SK-N-SH (cell line): ENCODE measurements around the gene NEAT1. TPM values are rescaled to one million over a fixed set of nuclear protein-coding genes. Genes with fewer than 3 reads are reported as not detected.

ENCODE experiments used
- CTCF ChIA-PET: fragments of 300-600, 350-600 bp; formaldehyde crosslinking; extraction: SDS; loops from one replicate; lab custom pipeline; 2021; lab: Yijun Ruan, JAX
- POLR2A ChIA-PET: fragments of 350-600 bp; sonication (Branson Sonifier 250); formaldehyde crosslinking; extraction: SDS; loops from one replicate; lab custom pipeline; 2020; ENCODE audit warnings: antibody characterized with exemption, inconsistent platforms; lab: Yijun Ruan, JAX
- DNase-seq: peaks from one replicate; pipeline ENCODE4 v3.0.0; 2012
- H2AFZ ChIP-seq: fragments of 200-600 bp; sonication (generic); 2 replicates; pipeline ENCODE4 v1.8.1; 2016; ENCODE audit warnings: antibody characterized with exemption, mild to moderate bottlenecking, low read depth
- H3F3A ChIP-seq: fragments of 200-600 bp; sonication (generic); replicated peaks from 2 replicates; pipeline ENCODE3; 2016; ENCODE audit warnings: antibody characterized with exemption, mild to moderate bottlenecking; ENCODE audit not compliant: insufficient read depth
- H3K27ac ChIP-seq, 2 experiments: fragments of 200-500 bp in 1 of 2; fragments of 200-600 bp in 1 of 2; sonication (Bioruptor generic) in 1 of 2; sonication (generic), shearing (Covaris generic) in 1 of 2; 2 replicates each; pipeline versions ENCODE4 v1.5.1 to v1.6.1; 2014 to 2016; ENCODE audit warnings: low read depth in 2 of 2, inconsistent platforms in 1 of 2, low read length in 1 of 2, mild to moderate bottlenecking in 1 of 2, mixed read lengths in 1 of 2
- H3K27me3 ChIP-seq: fragments of 200-600 bp; sonication (generic), shearing (Covaris generic); 2 replicates; pipeline ENCODE4 v1.6.1; 2016; ENCODE audit warnings: mixed run types; ENCODE audit not compliant: insufficient read depth
- H3K36me3 ChIP-seq, 2 experiments: fragments of 200-500 bp in 1 of 2; fragments of 200-600 bp in 1 of 2; sonication (Bioruptor generic) in 1 of 2; sonication (generic) in 1 of 2; replicated peaks in 1 of 2; 2 replicates each; pipeline versions ENCODE3 to v1.5.1; 2014 to 2016; ENCODE audit warnings: low read length in 1 of 2, mild to moderate bottlenecking in 1 of 2; ENCODE audit not compliant: insufficient read depth in 2 of 2, control insufficient read depth in 1 of 2
- H3K4me1 ChIP-seq, 2 experiments: fragments of 200-500 bp in 1 of 2; fragments of 200-600 bp in 1 of 2; sonication (Bioruptor generic) in 1 of 2; sonication (generic), shearing (Covaris generic) in 1 of 2; 2 replicates each; pipeline versions ENCODE4 v1.5.1 to v1.6.1; 2014 to 2016; ENCODE audit warnings: low read depth in 1 of 2, low read length in 1 of 2, mixed run types in 1 of 2; ENCODE audit not compliant: insufficient read depth in 2 of 2, control insufficient read depth in 1 of 2
- H3K4me2 ChIP-seq: fragments of 200-600 bp; sonication (generic), shearing (Covaris generic); 2 replicates; pipeline ENCODE4 v1.6.1; 2017; ENCODE audit warnings: mixed run types
- H3K4me3 ChIP-seq, 2 experiments: fragments of 200-500 bp in 1 of 2; fragments of 200-600 bp in 1 of 2; sonication (Bioruptor generic) in 1 of 2; sonication (generic), shearing (Covaris generic) in 1 of 2; 2 replicates each; pipeline versions ENCODE4 v1.5.1 to v1.8.1; 2014 to 2016; ENCODE audit warnings: low read depth in 2 of 2, inconsistent platforms in 1 of 2, low read length in 1 of 2, mild to moderate bottlenecking in 1 of 2, mixed read lengths in 1 of 2, moderate library complexity in 1 of 2
- H3K79me2 ChIP-seq: fragments of 200-600 bp; sonication (generic); 2 replicates; pipeline ENCODE4 v1.8.1; 2017; ENCODE audit warnings: mild to moderate bottlenecking; ENCODE audit not compliant: insufficient read depth
- H3K9ac ChIP-seq: fragments of 200-600 bp; sonication (generic); 2 replicates; pipeline ENCODE4 v1.6.1; 2017; ENCODE audit warnings: mixed run types
- H3K9me2 ChIP-seq: fragments of 200-600 bp; sonication (generic); 2 replicates; pipeline ENCODE4 v1.6.1; 2017; ENCODE audit warnings: mixed run types
- H3K9me3 ChIP-seq: fragments of 200-600 bp; sonication (generic); 2 replicates; pipeline ENCODE4 v1.6.1; 2017; ENCODE audit warnings: mixed run types, mild to moderate bottlenecking, moderate library complexity
- H4K20me1 ChIP-seq: fragments of 200-600 bp; sonication (generic); 2 replicates; pipeline ENCODE4 v1.6.1; 2017; ENCODE audit warnings: mild to moderate bottlenecking, mixed run types; ENCODE audit not compliant: insufficient read depth
- FOSL2 ChIP-seq: IDR thresholded peaks from 2 replicates; pipeline ENCODE4 v1.4.0; 2012; ENCODE audit warnings: low read depth, mild to moderate bottlenecking, moderate library complexity, borderline replicate concordance
- FOXJ3 ChIP-seq: sonication (generic); formaldehyde crosslinking; IDR thresholded peaks from 2 replicates; pipeline ENCODE4 v1.5.1; 2020; ENCODE audit warnings: mild to moderate bottlenecking, missing genetic modification reagents
- FOXM1 ChIP-seq: IDR thresholded peaks from 2 replicates; pipeline ENCODE4 v1.4.0; 2012; ENCODE audit warnings: low read depth, mild to moderate bottlenecking
- GABPA ChIP-seq: IDR thresholded peaks from 2 replicates; pipeline ENCODE4 v1.4.0; 2012; ENCODE audit warnings: low read depth, mild to moderate bottlenecking
- GATA2 ChIP-seq: sonication (generic); formaldehyde crosslinking; IDR thresholded peaks from 2 replicates; pipeline ENCODE4 v1.5.0; 2020; ENCODE audit warnings: mild to moderate bottlenecking, missing genetic modification reagents
- MEF2A ChIP-seq: IDR thresholded peaks from 2 replicates; pipeline ENCODE4 v1.4.0; 2012; ENCODE audit warnings: low read depth, borderline replicate concordance
- NFIC ChIP-seq: IDR thresholded peaks from 2 replicates; pipeline ENCODE4 v1.4.0; 2012; ENCODE audit warnings: borderline replicate concordance
- NRF1 ChIP-seq: IDR thresholded peaks from 2 replicates; pipeline ENCODE4 v1.6.1; 2012; ENCODE audit warnings: low read depth, mild to moderate bottlenecking, low read length
- POLR2AphosphoS5 ChIP-seq: IDR thresholded peaks from 2 replicates; pipeline ENCODE4 v1.6.1; 2012; ENCODE audit warnings: low read depth, low read length
- RAD21 ChIP-seq: IDR thresholded peaks from 2 replicates; pipeline ENCODE4 v1.6.1; 2012; ENCODE audit warnings: mild to moderate bottlenecking, low read length
- RCOR1 ChIP-seq: fragments of 150-350 bp; IDR thresholded peaks from 2 replicates; pipeline ENCODE4 v1.6.1; 2017; ENCODE audit warnings: antibody characterized with exemption, low read length
- RFX5 ChIP-seq: IDR thresholded peaks from 2 replicates; pipeline ENCODE4 v1.6.1; 2012; ENCODE audit warnings: mild to moderate bottlenecking, improper control_type of control experiment, low read length
- RXRA ChIP-seq: IDR thresholded peaks from 2 replicates; pipeline ENCODE4 v1.4.0; 2012; ENCODE audit warnings: low read depth, mild to moderate bottlenecking, borderline replicate concordance
- TAF1 ChIP-seq: IDR thresholded peaks from 2 replicates; pipeline ENCODE4 v1.6.1; 2012; ENCODE audit warnings: low read depth, mild to moderate bottlenecking, low read length, moderate library complexity, borderline replicate concordance
- TEAD4 ChIP-seq: IDR thresholded peaks from 2 replicates; pipeline ENCODE4 v1.4.0; 2012; ENCODE audit warnings: mild to moderate bottlenecking, borderline replicate concordance; ENCODE audit not compliant: insufficient read depth
- YY1 ChIP-seq: IDR thresholded peaks from 2 replicates; pipeline ENCODE4 v1.4.0; 2012; ENCODE audit warnings: low read depth, mild to moderate bottlenecking
- WGBS: methylation state at CpG from one replicate; pipeline ENCODE4 v1.1.6; 2017; ENCODE audit warnings: low lambda C conversion rate; 5-methylcytosine and 5-hydroxymethylcytosine counted together
- polyA plus RNA-seq, 3 experiments: library from polyadenylated mRNA; depleted of rRNA; stranded (reverse); fragments of >200 nt; gene quantifications; 2 replicates each; pipeline ENCODE4 v1.2.3, GENCODE V29; 2012
- TF ChIP-seq, protein P1 (sequence below): fragments of 150-350 bp; IDR thresholded peaks from 2 replicates; pipeline ENCODE4 v1.6.1; 2017; ENCODE audit warnings: antibody characterized with exemption, low read length, low read depth, borderline replicate concordance
- TF ChIP-seq, protein P2 (sequence below): IDR thresholded peaks from 2 replicates; pipeline ENCODE4 v1.6.1; 2012; ENCODE audit warnings: mild to moderate bottlenecking, low read depth, low read length, moderate library complexity
- TF ChIP-seq, protein P3 (sequence below): IDR thresholded peaks from 2 replicates; pipeline ENCODE4 v1.4.0; 2012; ENCODE audit warnings: low read depth
- TF ChIP-seq, protein P4 (sequence below): IDR thresholded peaks from 2 replicates; pipeline ENCODE4 v1.4.0; 2012; ENCODE audit warnings: low read depth, borderline replicate concordance

NEAT1 gene
- polyA plus RNA-seq, 1 of the 3 experiments (the other 2 are of a cell fraction), result 435 TPM

DNA sequence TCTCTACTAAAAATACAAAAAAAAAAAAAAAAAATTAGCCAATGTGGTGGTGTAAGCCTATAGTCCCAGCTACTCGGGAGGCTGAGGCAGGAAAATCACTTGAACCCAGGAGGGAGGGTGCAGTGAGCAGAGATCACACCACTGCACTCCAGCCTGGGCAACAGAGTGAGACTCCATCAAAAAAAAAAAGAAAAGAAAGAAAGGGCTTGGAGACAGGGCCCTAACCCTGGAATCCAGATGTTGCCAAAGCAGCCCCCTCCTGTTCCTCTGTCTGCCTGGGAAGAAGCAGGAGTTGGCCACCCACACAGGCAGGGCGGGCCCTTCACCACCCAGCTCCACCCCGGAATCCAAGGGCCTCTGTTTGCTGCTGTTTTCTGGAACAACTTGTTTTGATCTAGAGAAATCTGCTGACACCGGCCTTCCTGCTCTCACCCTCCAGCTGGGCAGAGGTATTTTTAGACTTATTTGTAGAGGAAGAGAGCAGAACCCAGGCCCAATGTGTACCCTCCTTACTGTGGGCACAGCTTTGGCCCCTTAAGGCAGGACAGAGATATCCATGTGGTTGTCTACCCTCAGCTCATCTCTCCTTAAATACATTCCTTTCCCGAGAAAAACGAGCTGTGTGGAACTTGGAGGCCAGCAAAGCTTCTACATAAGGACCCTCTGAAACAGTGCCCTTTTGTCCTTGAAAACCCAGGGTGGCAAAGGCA is 2.7 kb upstream of the NEAT1 start:
- H3F3A ChIP-seq, result peaks cover 62% of the 10 kb centered on the region
- POLR2A ChIA-PET, result interaction anchor here (0.6 to 17.2 kb wide), 8 partner anchors 24 to 105 kb away, joined by 3 to 1027 read pairs (median 6); partner anchors contain the start of genes MALAT1 and SCYL1
- H3K27me3 ChIP-seq, result no peaks in the 10 kb centered on the region
- no peaks in the 10 kb centered on the region for H3K9me2 ChIP-seq
- peak overlapping the region; percentile 98 for H3K9ac ChIP-seq
- H3K79me2 ChIP-seq, result peaks cover 89% of the 10 kb centered on the region
- H4K20me1 ChIP-seq, result peaks cover 23% of the 10 kb centered on the region
- H3K4me1 ChIP-seq, result peaks cover 50 to 61% of the 10 kb centered on the region in 2 experiments
- DNase-seq, result peak; percentile 46
- no peaks in the 10 kb centered on the region for H3K9me3 ChIP-seq
- TF ChIP-seq FOXJ3 (CRISPR knock-in tag) (no peak), POLR2AphosphoS5 (peak; percentile 37; the same call in 1 of the 2 replicates)
- TF ChIP-seq, all 33 proteins: peak for 1
- 19% methylated on average over 6 of the region's 6 CpGs for WGBS
- Histone ChIP-seq H2AFZ (no peak overlapping the region), H3K27ac (peak overlapping the region; percentile 100), H3K4me2 (peak overlapping the region; percentile 94), H3K36me3 (peaks cover 9 to 19% of the 10 kb centered on the region in 2 experiments), H3K4me3 (peak overlapping the region; percentile 13; a peak in 3 of 4 replicates)
- CTCF ChIA-PET, result interaction anchor here (1.0 to 13.0 kb wide), 10 partner anchors 31 to 104 kb away, joined by 3 to 223 read pairs (median 6); partner anchors contain the start of genes MALAT1 and SLC25A45

DNA sequence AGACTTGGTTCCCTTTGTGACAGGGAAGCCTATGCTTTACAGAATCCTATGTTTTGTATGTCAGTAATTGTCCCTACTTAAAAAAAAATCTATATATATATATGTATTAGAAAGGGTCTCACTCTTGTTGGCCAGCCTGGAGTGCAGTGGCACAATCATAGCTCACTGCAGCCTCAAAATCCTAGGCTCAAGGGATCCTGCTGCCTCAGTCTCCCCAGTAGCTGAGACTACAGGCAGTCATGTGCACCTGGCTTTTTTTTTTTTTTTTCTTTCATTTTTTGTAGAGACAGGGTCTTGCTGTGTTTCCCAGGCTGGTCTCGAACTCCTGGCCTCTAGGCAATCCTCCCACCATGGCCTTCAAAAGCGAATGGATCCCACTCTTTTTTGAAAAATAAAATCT is 2.1 kb upstream of the NEAT1 start:
- Histone ChIP-seq H3K9me2 (no peaks in the 10 kb centered on the region), H3K36me3 (peaks cover 15 to 25% of the 10 kb centered on the region in 2 experiments), H4K20me1 (peaks cover 29% of the 10 kb centered on the region), H3F3A (peaks cover 68% of the 10 kb centered on the region), H3K79me2 (peaks cover 95% of the 10 kb centered on the region), H3K27ac (peak overlapping the region; percentile 100), H3K4me2 (peak overlapping the region; percentile 94)
- 82% methylated on average over 2 of the region's 2 CpGs for WGBS
- POLR2A ChIA-PET, result interaction anchor here (0.6 to 17.2 kb wide), 6 partner anchors 29 to 104 kb away, joined by 3 to 1027 read pairs (median 4); partner anchors contain the start of genes MALAT1 and SCYL1
- CTCF ChIA-PET, result interaction anchor here (0.6 to 13.0 kb wide), 9 partner anchors 37 to 105 kb away, joined by 3 to 223 read pairs (median 5); partner anchors contain the start of genes MALAT1 and SLC25A45
- TF ChIP-seq, protein P1, sequence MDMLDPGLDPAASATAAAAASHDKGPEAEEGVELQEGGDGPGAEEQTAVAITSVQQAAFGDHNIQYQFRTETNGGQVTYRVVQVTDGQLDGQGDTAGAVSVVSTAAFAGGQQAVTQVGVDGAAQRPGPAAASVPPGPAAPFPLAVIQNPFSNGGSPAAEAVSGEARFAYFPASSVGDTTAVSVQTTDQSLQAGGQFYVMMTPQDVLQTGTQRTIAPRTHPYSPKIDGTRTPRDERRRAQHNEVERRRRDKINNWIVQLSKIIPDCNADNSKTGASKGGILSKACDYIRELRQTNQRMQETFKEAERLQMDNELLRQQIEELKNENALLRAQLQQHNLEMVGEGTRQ, result no peak
- TF ChIP-seq, protein P2, sequence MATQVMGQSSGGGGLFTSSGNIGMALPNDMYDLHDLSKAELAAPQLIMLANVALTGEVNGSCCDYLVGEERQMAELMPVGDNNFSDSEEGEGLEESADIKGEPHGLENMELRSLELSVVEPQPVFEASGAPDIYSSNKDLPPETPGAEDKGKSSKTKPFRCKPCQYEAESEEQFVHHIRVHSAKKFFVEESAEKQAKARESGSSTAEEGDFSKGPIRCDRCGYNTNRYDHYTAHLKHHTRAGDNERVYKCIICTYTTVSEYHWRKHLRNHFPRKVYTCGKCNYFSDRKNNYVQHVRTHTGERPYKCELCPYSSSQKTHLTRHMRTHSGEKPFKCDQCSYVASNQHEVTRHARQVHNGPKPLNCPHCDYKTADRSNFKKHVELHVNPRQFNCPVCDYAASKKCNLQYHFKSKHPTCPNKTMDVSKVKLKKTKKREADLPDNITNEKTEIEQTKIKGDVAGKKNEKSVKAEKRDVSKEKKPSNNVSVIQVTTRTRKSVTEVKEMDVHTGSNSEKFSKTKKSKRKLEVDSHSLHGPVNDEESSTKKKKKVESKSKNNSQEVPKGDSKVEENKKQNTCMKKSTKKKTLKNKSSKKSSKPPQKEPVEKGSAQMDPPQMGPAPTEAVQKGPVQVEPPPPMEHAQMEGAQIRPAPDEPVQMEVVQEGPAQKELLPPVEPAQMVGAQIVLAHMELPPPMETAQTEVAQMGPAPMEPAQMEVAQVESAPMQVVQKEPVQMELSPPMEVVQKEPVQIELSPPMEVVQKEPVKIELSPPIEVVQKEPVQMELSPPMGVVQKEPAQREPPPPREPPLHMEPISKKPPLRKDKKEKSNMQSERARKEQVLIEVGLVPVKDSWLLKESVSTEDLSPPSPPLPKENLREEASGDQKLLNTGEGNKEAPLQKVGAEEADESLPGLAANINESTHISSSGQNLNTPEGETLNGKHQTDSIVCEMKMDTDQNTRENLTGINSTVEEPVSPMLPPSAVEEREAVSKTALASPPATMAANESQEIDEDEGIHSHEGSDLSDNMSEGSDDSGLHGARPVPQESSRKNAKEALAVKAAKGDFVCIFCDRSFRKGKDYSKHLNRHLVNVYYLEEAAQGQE, result no peak
- no peak for TF ChIP-seq GATA2
- no peak for TF ChIP-seq FOXM1
- TF ChIP-seq YY1, result no peak
- no peak for TF ChIP-seq RFX5
- no peak for TF ChIP-seq MEF2A
- no peak for TF ChIP-seq NFIC
- no peak for TF ChIP-seq GABPA
- no peak for TF ChIP-seq NRF1
- TF ChIP-seq, protein P3, sequence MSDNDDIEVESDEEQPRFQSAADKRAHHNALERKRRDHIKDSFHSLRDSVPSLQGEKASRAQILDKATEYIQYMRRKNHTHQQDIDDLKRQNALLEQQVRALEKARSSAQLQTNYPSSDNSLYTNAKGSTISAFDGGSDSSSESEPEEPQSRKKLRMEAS, result no peak
- no peak for TF ChIP-seq RAD21
- no peak for TF ChIP-seq TEAD4
- no peak for TF ChIP-seq TAF1
- TF ChIP-seq POLR2AphosphoS5, result no peak
- TF ChIP-seq, protein P4, sequence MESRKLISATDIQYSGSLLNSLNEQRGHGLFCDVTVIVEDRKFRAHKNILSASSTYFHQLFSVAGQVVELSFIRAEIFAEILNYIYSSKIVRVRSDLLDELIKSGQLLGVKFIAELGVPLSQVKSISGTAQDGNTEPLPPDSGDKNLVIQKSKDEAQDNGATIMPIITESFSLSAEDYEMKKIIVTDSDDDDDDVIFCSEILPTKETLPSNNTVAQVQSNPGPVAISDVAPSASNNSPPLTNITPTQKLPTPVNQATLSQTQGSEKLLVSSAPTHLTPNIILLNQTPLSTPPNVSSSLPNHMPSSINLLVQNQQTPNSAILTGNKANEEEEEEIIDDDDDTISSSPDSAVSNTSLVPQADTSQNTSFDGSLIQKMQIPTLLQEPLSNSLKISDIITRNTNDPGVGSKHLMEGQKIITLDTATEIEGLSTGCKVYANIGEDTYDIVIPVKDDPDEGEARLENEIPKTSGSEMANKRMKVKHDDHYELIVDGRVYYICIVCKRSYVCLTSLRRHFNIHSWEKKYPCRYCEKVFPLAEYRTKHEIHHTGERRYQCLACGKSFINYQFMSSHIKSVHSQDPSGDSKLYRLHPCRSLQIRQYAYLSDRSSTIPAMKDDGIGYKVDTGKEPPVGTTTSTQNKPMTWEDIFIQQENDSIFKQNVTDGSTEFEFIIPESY, result no peak
- TF ChIP-seq RXRA, result no peak
- TF ChIP-seq RCOR1, result no peak
- no peak for TF ChIP-seq FOSL2
- TF ChIP-seq, all 33 proteins: peak for 0
- no peak for DNase-seq
- H3K4me1 ChIP-seq, result peaks cover 50 to 61% of the 10 kb centered on the region in 2 experiments
- peak overlapping the region in 1 of 2 experiments; percentile 35; a peak in 2 of 4 replicates for H3K4me3 ChIP-seq
- no peak overlapping the region for H2AFZ ChIP-seq
- peak overlapping the region; percentile 98 for H3K9ac ChIP-seq
- H3K27me3 ChIP-seq, result no peaks in the 10 kb centered on the region
- H3K9me3 ChIP-seq, result no peaks in the 10 kb centered on the region
